DND-41 (cell line): ENCODE data around the gene ZNF619.

ENCODE experiments used
- ATAC-seq: fragments of 200-7000 bp; cut with Tn5 transposase; 3 replicates; pipeline ENCODE4 v1.9.1; 2021; ENCODE audit warnings: low read depth; ENCODE audit not compliant: insufficient read depth
- DNase-seq: peaks from one replicate; pipeline ENCODE4 v3.0.0-alpha.2; 2020
- H2AFZ ChIP-seq: 2 replicates; pipeline ENCODE4 v1.6.0; 2012; ENCODE audit warnings: low read depth, low read length
- H3K27ac ChIP-seq: 2 replicates; pipeline ENCODE4 v1.5.1; 2012; ENCODE audit warnings: low read length, inconsistent platforms
- H3K27me3 ChIP-seq: fragments of 200-600 bp; sonication (generic); 2 replicates; pipeline ENCODE4 v1.6.0; 2012; ENCODE audit warnings: low read length, mild to moderate bottlenecking, inconsistent platforms; ENCODE audit not compliant: insufficient read depth, poor library complexity
- H3K36me3 ChIP-seq: 2 replicates; pipeline ENCODE4 v1.5.1; 2012; ENCODE audit warnings: low read length, inconsistent platforms; ENCODE audit not compliant: insufficient read depth
- H3K4me1 ChIP-seq: 2 replicates; pipeline ENCODE4 v1.5.1; 2012; ENCODE audit warnings: mild to moderate bottlenecking, low read length; ENCODE audit not compliant: insufficient read depth
- H3K4me2 ChIP-seq: 2 replicates; pipeline ENCODE4 v1.6.0; 2012; ENCODE audit warnings: mild to moderate bottlenecking, moderate library complexity, low read length, inconsistent platforms; ENCODE audit not compliant: insufficient read depth
- H3K4me3 ChIP-seq, 2 experiments: fragments of 200-600 bp in 1 of 2; shearing (Covaris generic) in 1 of 2; 2 replicates each; pipeline ENCODE4 v1.5.1; 2012 to 2016; ENCODE audit warnings: inconsistent platforms in 2 of 2, low read length in 2 of 2, mild to moderate bottlenecking in 2 of 2, low read depth in 1 of 2, moderate library complexity in 1 of 2
- H3K79me2 ChIP-seq: 2 replicates; pipeline ENCODE4 v1.6.0; 2012; ENCODE audit warnings: low read length, inconsistent platforms; ENCODE audit not compliant: insufficient read depth
- H3K9ac ChIP-seq: 2 replicates; pipeline ENCODE4 v1.6.0; 2012; ENCODE audit warnings: low read depth, mild to moderate bottlenecking, inconsistent platforms, low read length, moderate library complexity
- H3K9me3 ChIP-seq: 2 replicates; pipeline ENCODE4 v1.5.1; 2012; ENCODE audit warnings: low read length, moderate library complexity, mild to moderate bottlenecking, inconsistent platforms; ENCODE audit not compliant: insufficient read depth, severe bottlenecking
- H4K20me1 ChIP-seq: 2 replicates; pipeline ENCODE4 v1.6.0; 2012; ENCODE audit warnings: low read length; ENCODE audit not compliant: insufficient read depth
- EZH2 ChIP-seq: IDR thresholded peaks from 3 replicates; pipeline ENCODE4 v1.6.1; 2012; ENCODE audit warnings: borderline replicate concordance, low read depth, mild to moderate bottlenecking, moderate library complexity, low read length, inconsistent platforms; ENCODE audit not compliant: severe bottlenecking
- TF ChIP-seq, protein P1 (sequence below): IDR thresholded peaks from 2 replicates; pipeline ENCODE4 v1.5.1; 2012; ENCODE audit warnings: borderline replicate concordance, low read length, moderate library complexity, mild to moderate bottlenecking; ENCODE audit not compliant: poor library complexity, severe bottlenecking; ENCODE audit errors: extremely low read depth

Gene ZNF619

DNA sequence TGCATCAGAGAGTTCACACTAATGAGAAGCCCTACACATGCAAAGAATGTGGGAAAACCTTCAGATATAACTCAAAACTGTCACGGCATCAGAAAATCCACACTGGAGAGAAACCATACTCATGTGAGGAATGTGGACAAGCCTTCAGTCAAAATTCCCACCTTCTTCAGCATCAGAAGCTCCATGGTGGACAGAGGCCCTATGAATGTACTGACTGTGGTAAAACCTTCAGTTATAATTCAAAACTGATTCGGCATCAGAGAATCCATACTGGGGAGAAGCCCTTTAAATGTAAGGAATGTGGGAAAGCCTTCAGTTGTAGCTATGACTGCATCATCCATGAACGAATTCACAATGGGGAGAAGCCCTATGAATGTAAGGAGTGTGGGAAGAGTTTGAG lies 10.2 kb downstream of the ZNF619 start:
- H2AFZ ChIP-seq, result no peak overlapping the region
- no peak for TF ChIP-seq EZH2
- TF ChIP-seq, protein P1, sequence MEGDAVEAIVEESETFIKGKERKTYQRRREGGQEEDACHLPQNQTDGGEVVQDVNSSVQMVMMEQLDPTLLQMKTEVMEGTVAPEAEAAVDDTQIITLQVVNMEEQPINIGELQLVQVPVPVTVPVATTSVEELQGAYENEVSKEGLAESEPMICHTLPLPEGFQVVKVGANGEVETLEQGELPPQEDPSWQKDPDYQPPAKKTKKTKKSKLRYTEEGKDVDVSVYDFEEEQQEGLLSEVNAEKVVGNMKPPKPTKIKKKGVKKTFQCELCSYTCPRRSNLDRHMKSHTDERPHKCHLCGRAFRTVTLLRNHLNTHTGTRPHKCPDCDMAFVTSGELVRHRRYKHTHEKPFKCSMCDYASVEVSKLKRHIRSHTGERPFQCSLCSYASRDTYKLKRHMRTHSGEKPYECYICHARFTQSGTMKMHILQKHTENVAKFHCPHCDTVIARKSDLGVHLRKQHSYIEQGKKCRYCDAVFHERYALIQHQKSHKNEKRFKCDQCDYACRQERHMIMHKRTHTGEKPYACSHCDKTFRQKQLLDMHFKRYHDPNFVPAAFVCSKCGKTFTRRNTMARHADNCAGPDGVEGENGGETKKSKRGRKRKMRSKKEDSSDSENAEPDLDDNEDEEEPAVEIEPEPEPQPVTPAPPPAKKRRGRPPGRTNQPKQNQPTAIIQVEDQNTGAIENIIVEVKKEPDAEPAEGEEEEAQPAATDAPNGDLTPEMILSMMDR, result no peak
- H3K4me1 ChIP-seq, result peaks cover 5% of the 10 kb centered on the region
- H3K4me2 ChIP-seq, result no peak overlapping the region
- no peaks in the 10 kb centered on the region for H4K20me1 ChIP-seq
- H3K9me3 ChIP-seq, result no peaks in the 10 kb centered on the region
- H3K4me3 ChIP-seq, result no peak overlapping the region
- DNase-seq (no peak), ATAC-seq (no peak)
- no peak overlapping the region for H3K9ac ChIP-seq
- H3K27ac ChIP-seq, result no peak overlapping the region
- no peaks in the 10 kb centered on the region for H3K36me3 ChIP-seq
- H3K27me3 ChIP-seq, result no peaks in the 10 kb centered on the region
- H3K79me2 ChIP-seq, result no peaks in the 10 kb centered on the region

DNA sequence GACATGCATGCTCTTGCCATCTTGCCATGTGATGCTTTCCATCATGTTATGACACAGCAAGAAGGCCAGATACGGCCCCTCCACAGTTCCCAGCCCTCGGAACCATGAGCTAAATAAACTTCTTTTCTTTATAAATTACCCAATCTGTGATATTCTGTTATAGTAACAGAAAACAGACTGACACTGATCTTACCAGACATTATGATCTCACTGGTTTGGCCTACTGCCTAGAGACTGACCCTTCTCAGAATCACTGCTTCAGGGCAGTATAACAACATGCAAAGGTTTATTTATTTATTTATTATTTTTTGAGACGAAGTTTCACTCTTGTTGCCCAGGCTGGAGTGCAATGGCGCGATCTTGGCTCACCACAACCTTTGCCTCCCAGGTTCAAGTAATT lies 14.0 kb downstream of the ZNF619 start:
- H3K36me3 ChIP-seq, result no peaks in the 10 kb centered on the region
- H3K79me2 ChIP-seq, result no peaks in the 10 kb centered on the region
- TF ChIP-seq EZH2, result no peak
- TF ChIP-seq, protein P1, result no peak
- no peak overlapping the region for H3K9ac ChIP-seq
- ATAC-seq (no peak), DNase-seq (no peak)
- H2AFZ ChIP-seq, result no peak overlapping the region
- H4K20me1 ChIP-seq, result no peaks in the 10 kb centered on the region
- H3K4me1 ChIP-seq, result no peaks in the 10 kb centered on the region
- H3K27me3 ChIP-seq, result no peaks in the 10 kb centered on the region
- H3K27ac ChIP-seq, result no peak overlapping the region
- H3K9me3 ChIP-seq, result no peaks in the 10 kb centered on the region
- no peak overlapping the region for H3K4me2 ChIP-seq
- H3K4me3 ChIP-seq, result no peak overlapping the region

DNA sequence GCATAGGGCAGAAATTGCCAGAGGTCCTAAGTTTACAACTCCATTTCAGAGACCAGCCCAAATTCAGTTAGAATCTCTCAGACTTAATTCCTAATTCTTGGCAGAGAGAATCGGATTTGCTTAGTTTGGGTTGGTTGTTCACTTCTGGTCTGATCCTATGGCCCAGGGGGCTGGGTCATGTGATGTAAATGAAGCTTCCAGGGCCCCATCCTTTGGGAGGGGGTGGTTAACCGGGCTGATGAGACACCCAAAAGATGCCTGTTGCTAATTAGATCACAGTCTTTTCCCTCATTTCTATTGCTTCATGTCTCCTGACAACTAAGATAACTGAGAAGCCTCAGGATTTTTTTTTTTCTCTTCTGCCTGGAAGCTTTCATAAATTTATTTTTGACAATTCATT lies 17.8 kb downstream of the ZNF619 start:
- no peak overlapping the region for H3K4me3 ChIP-seq
- no peak overlapping the region for H3K9ac ChIP-seq
- DNase-seq (no peak), ATAC-seq (no peak)
- H3K9me3 ChIP-seq, result no peaks in the 10 kb centered on the region
- no peaks in the 10 kb centered on the region for H3K36me3 ChIP-seq
- H4K20me1 ChIP-seq, result no peaks in the 10 kb centered on the region
- no peak overlapping the region for H2AFZ ChIP-seq
- no peaks in the 10 kb centered on the region for H3K27me3 ChIP-seq
- no peaks in the 10 kb centered on the region for H3K79me2 ChIP-seq
- no peaks in the 10 kb centered on the region for H3K4me1 ChIP-seq
- no peak overlapping the region for H3K27ac ChIP-seq
- H3K4me2 ChIP-seq, result no peak overlapping the region
- TF ChIP-seq, protein P1, result no peak
- no peak for TF ChIP-seq EZH2

DNA sequence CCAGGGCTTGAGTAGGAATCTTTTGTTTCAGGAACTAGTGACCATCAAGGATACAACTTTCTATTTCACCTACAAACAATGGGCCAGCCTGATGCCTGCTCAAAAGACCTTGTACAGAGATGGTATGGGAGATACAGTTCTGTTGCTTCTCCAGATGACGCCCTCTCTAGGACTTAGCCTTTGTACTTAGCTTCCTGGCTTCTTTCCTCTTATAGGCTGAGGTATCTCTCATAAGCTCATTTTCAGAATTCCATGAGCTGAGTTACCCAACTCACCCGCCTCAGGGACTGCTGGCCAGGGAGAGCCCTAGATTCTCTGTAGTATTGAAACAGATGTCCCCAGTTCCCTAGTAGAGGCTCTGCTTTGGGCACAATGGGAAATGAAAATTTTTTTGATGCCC lies 20.4 kb downstream of the ZNF619 start:
- DNase-seq (no peak), ATAC-seq (no peak)
- TF ChIP-seq, protein P1, result no peak
- TF ChIP-seq EZH2, result no peak

More for the DNA sequence above, 20.4 kb downstream of the ZNF619 start:
- Histone ChIP-seq H4K20me1 (no peaks in the 10 kb centered on the region), H3K4me2 (no peak overlapping the region), H2AFZ (no peak overlapping the region), H3K79me2 (no peaks in the 10 kb centered on the region), H3K9ac (no peak overlapping the region), H3K27ac (no peak overlapping the region), H3K27me3 (no peaks in the 10 kb centered on the region), H3K4me3 (no peak overlapping the region), H3K4me1 (no peaks in the 10 kb centered on the region), H3K36me3 (no peaks in the 10 kb centered on the region), H3K9me3 (no peaks in the 10 kb centered on the region)
